DMS114 treated with DMSO at 0.1 percent for 48 hours (cell line): ENCODE results near the gene MUC16.
"Not testable (repeated sequence)": the region's sequence is repeated elsewhere in the genome, so short reads cannot be mapped to it uniquely, and the experiment has no call there.

Source experiments
- DNase-seq: peaks from one replicate; lab custom pipeline; 2025; ENCODE audit not compliant: unreplicated experiment; lab: John Stamatoyannopoulos, UW

MUC16 gene

GRCh38 chr19:9009935-9010651, at the start of gene MUC16:
Gene MUC16 (minus strand): TSS chr19:9010409.
- no peak for DNase-seq

GRCh38 chr19:9058905-9059667, 48.9 kb upstream of the MUC16 start:
- no peak for DNase-seq

GRCh38 chr19:9057505-9058258, 47.5 kb upstream of the MUC16 start:
- DNase-seq, result no peak

GRCh38 chr19:9056131-9056530, 45.9 kb upstream of the MUC16 start:
- not testable (repeated sequence) for DNase-seq

- no peak for DNase-seq
Measured at GRCh38 chr19:9054765-9055164, 44.6 kb upstream of the MUC16 start.

- no peak for DNase-seq
Measured at GRCh38 chr19:9054207-9054606, 44.0 kb upstream of the MUC16 start.

- DNase-seq, result not testable (repeated sequence)
Measured at GRCh38 chr19:9053674-9054073, 43.5 kb upstream of the MUC16 start.

GRCh38 chr19:9052894-9053293, 42.7 kb upstream of the MUC16 start:
- no peak for DNase-seq

GRCh38 chr19:9046694-9047093, 36.5 kb upstream of the MUC16 start:
- no peak for DNase-seq

- no peak for DNase-seq
Measured at GRCh38 chr19:9044449-9044848, 34.2 kb upstream of the MUC16 start.

- DNase-seq, result no peak
Measured at GRCh38 chr19:9043524-9043923, 33.3 kb upstream of the MUC16 start.

- no peak for DNase-seq
Measured at GRCh38 chr19:9041023-9041422, 30.8 kb upstream of the MUC16 start.

GRCh38 chr19:9040131-9040530, 29.9 kb upstream of the MUC16 start:
- no peak for DNase-seq

- no peak for DNase-seq
Measured at GRCh38 chr19:9039728-9040127, 29.5 kb upstream of the MUC16 start.

- DNase-seq, result no peak
Measured at GRCh38 chr19:9037400-9038062, 27.3 kb upstream of the MUC16 start.

GRCh38 chr19:9032136-9032631, 22.0 kb upstream of the MUC16 start:
- DNase-seq, result no peak

- DNase-seq, result no peak
Measured at GRCh38 chr19:9018163-9018875, 8.1 kb upstream of the MUC16 start.

GRCh38 chr19:9014803-9015202, 4.6 kb upstream of the MUC16 start:
- no peak for DNase-seq

GRCh38 chr19:9013988-9014387, 3.8 kb upstream of the MUC16 start:
- no peak for DNase-seq

GRCh38 chr19:9011875-9012274, 1.7 kb upstream of the MUC16 start:
- no peak for DNase-seq
